Epithelial cell of esophagus (primary cell): ENCODE measurements around the gene BMPR1A.

Experiments used
- DNase-seq: peaks from one replicate; pipeline ENCODE4 v3.0.0; 2010; ENCODE audit warnings: low read depth
- H3K4me3 ChIP-seq: 2 replicates; pipeline ENCODE4 v1.5.1; 2011; ENCODE audit warnings: mild to moderate bottlenecking, low read length, control low read depth
- CTCF ChIP-seq: IDR thresholded peaks from 2 replicates; pipeline ENCODE4 v1.5.1; 2011; ENCODE audit warnings: low read depth, mild to moderate bottlenecking, low read length, control low read depth, inconsistent platforms; ENCODE audit not compliant: insufficient read depth; ENCODE audit errors: missing control alignments

Gene BMPR1A

GRCh38 chr10:86959737-86960002 lies 203.3 kb downstream of the BMPR1A start:
- TF ChIP-seq CTCF, result no peak
- H3K4me3 ChIP-seq, result no peak overlapping the region
- no peak for DNase-seq

- DNase-seq, result peak; percentile 76
- no peak overlapping the region for H3K4me3 ChIP-seq
- TF ChIP-seq CTCF, result peak; percentile 86
These were observed 203.8 kb downstream of the BMPR1A start for GRCh38 chr10:86960003-86960862.

- DNase-seq, result no peak
- TF ChIP-seq CTCF, result no peak
- no peak overlapping the region for H3K4me3 ChIP-seq
These were observed 204.5 kb downstream of the BMPR1A start for GRCh38 chr10:86960863-86961434.

GRCh38 chr10:86961481-86962091 lies 205.2 kb downstream of the BMPR1A start:
- no peak overlapping the region for H3K4me3 ChIP-seq
- no peak for TF ChIP-seq CTCF
- no peak for DNase-seq

- no peak for TF ChIP-seq CTCF
- H3K4me3 ChIP-seq, result no peak overlapping the region
- no peak for DNase-seq
These were observed 205.9 kb downstream of the BMPR1A start for GRCh38 chr10:86962136-86962980.

- DNase-seq, result no peak
- no peak for TF ChIP-seq CTCF
- no peak overlapping the region for H3K4me3 ChIP-seq
These were observed 206.5 kb downstream of the BMPR1A start for GRCh38 chr10:86962981-86963310.
